HG03575 (cell line): ENCODE results near the gene PLEKHA1.

Experiments
- ATAC-seq: cut with Tn5 transposase; IDR thresholded peaks from one replicate; pipeline ENCODE4 v1.9.1; 2021; ENCODE audit not compliant: unreplicated experiment, insufficient number of reproducible peaks, low FRiP score; ENCODE audit errors: extremely low read depth

The PLEKHA1 gene

DNA sequence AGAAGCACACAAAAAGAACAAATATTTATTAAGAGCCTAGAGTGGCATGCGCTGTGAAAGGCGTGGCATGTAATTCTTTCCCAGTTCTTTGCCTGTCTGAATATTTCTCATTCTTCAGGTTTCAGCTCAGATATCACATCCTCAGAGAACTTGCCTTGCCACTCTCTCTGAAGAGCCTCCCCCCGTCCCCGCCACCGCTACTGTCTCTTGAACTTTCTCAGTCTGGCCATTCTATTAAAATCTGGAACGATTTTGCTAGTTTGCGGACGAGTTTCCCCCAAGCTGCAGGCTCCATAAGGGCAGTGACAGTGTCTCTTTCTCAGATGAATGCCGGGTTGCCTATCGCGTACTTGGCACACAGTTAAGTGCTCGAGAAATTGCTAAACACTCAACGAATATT, 787 bp upstream of the PLEKHA1 start:
- no peak for ATAC-seq

DNA sequence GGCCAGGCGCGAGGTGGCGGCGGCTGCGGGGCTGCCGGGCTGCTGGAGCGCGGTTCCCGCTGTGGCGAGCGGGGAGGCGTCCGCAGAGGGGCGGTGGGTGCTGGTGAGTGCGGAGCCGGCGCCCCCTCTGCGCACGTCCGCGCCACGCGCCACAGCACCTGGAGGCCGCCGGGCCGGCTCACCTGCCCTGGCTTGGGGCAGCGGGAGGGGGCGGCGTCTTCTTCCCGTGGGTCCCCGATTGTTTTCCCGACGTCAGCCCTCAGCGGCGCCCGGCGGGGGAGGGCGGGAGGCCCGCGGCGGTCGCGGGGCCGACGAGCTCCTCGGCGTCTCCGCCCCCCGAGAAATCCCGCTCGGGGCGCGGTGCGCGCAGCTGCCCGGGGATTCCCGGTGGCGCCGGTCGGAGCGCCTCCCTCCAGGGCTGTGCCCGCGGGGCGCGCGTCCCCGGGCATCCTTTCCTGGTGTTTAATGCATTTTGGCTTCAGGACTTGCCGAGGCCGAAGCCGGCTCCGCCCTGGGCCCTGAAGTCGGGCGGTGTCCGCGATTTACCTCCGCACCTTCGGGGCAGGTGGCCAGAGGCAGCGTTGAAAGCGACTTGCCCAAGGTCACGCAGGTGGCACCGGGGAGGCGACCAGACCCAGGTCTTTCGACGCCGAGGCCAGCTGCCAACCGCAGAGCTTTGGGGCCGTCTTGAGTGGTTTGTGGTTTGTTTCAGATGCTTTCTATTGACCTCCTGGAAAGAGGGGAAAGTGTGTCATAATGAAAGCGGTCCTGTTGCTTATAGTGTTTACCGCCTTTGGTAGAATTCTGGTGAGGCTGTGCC, 561 bp downstream of the PLEKHA1 start:
- ATAC-seq = no peak

DNA sequence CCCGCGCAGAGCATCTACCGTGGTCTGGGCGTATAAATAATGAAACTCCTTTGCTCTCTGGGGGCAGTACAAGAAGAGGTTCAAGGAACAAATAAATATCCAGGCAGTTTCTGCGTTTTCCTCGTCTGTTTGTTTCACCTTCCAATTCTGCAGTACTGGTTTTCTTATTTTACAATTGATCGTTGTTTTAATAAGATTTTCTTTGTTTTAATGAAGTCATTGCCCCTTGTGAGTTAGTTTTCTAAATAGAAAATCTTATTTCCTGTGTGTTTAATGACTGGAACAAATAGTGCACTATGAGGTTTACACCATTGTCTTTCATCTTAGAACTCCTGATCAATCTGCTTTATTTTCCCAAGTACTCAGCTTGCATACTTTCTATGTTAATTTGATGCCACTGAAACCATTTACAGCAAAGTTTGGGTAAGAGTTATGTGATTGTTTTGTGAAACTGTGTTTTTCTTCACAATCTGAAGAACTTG, 1.2 kb downstream of the PLEKHA1 start:
- no peak for ATAC-seq

- no peak for ATAC-seq
These were observed 2.0 kb downstream of the PLEKHA1 start for GRCh38 chr10:122376364-122376961.

GRCh38 chr10:122379041-122379440, 4.5 kb downstream of the PLEKHA1 start:
- no peak for ATAC-seq

DNA sequence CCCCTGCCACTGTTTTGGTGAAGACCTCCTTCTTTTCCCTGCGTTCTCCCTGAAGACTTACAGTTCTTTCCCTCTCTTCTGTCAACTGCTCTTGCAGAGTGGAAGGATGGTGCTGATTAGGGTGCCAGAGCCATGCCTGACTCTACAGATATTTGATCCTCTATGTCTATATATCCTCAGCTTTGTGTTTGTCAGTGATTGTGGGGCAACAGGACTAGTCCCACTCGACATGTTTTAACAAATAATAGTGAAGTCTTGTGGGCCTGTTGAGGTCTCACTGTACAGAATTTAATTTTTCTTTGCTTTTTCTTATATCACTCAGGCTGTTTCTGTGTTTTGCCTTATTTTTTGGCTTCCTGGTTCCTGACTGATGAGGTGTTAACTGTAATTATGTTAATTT, 5.0 kb downstream of the PLEKHA1 start:
- ATAC-seq = no peak

DNA sequence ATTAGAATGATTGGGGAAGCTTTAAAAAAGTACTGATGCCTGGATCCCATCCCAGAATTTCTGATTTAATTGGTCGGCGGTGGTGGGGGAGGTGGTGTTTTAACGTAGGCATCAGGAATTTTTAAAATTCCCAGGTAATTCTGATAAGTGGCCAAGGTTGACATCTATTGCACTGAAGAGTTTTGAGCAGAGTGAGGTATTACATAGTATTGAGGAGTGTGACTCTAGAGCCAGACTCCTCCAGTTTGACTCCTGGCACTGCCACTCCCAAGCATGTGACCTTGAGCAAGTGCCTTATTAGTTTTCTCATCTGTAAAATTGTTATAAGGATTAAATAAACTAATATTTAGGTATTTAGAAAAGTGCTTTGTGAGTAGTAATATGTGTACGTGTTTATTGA, 6.2 kb downstream of the PLEKHA1 start:
- ATAC-seq = no peak

- ATAC-seq = no peak
These were observed 7.2 kb downstream of the PLEKHA1 start for GRCh38 chr10:122381680-122382079.

- ATAC-seq = no peak
These were observed 12.0 kb downstream of the PLEKHA1 start for GRCh38 chr10:122386514-122386913.

- ATAC-seq = no peak
These were observed 13.1 kb downstream of the PLEKHA1 start for GRCh38 chr10:122387572-122387971.

DNA sequence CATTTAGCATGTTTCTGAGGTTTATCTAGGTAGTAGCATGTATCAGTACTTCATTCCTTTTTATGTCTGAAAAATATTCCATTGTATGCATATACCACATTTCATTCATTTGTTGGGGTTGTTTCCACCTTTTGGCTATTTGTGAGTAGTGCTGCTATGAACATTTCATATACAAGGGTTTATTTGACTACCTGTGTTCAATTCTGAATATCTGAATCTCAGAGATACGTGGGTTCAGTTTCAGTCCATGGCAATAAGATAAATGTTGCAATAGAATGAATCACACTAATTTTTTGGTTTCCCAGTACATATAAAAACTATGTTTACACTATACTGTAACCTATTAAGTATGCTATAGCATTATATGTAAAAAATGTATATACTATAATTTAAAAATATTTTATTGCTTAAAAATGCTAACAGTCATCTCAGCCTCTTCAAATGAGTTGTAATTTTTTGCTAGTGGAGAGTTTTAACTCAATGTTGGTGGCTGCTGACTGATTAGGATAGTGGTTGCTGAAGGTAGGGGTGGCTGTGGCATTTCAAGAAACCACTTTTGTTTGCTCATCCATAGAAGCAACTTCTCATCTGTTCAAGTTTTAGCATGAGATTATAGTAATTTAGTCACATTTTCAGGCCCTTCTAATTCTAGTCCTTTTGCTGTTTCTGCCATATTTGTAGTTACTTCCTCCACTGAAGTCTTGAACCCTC, 13.9 kb downstream of the PLEKHA1 start:
- ATAC-seq = no peak

DNA sequence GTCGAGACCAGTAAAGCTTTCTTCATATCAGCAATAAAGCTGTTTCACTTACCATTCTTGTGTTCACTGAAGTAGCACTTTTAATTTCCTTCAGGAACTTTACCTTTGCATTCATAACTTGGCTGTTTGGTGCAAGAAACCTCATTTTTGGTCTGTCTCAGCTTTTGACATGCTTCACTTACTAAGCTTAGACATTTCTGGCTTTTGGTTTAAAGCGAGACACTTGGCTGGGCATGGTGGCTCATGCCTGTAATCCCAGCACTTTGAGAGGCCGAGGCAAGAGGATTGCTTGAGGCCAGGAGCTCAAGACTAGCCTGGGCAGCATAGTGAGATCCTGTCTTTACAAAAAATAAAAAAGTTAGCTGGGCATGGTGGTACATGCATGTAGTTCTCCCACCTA, 15.8 kb downstream of the PLEKHA1 start:
- no peak for ATAC-seq

DNA sequence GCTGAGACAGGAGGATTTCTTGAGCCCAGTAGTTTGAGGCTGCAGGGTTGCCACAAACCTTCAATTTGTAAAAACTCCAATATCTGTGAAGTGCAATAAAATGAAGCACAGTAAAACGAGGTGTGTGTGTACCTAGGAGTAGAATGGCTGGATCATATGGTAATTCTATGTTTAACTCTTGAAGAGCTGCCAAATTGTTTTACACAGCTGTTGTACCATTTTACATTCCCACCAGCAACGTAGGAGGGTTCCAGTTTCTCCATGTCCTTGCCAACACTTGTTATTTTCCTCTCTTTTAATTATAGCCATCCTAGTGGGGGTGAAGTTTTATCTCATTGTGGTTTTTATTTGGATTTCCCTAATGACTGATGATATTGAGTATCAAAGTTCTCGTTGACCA, 16.2 kb downstream of the PLEKHA1 start:
- ATAC-seq = no peak

DNA sequence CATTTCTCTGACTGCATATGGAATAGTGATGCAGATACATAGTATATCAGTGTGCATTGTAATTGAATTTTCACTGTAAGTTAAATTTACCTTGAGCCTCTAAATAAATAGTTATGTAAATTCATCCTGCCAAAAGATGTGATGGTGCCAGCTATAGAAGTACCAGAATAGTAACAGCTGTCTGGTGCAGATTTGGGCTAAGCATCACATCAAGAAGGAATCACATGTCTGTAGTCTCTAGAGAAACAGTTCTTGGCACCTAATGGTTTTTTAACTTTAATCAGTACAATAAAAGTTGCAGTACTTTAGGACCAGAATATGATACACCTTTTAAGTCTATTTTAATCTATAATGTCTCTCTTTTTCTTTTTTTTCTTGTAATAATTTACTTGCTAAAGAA, 17.4 kb downstream of the PLEKHA1 start:
- no peak for ATAC-seq

- ATAC-seq = no peak
These were observed 18.3 kb downstream of the PLEKHA1 start for GRCh38 chr10:122392835-122393234.

GRCh38 chr10:122393288-122393687, 18.8 kb downstream of the PLEKHA1 start:
- ATAC-seq = no peak

DNA sequence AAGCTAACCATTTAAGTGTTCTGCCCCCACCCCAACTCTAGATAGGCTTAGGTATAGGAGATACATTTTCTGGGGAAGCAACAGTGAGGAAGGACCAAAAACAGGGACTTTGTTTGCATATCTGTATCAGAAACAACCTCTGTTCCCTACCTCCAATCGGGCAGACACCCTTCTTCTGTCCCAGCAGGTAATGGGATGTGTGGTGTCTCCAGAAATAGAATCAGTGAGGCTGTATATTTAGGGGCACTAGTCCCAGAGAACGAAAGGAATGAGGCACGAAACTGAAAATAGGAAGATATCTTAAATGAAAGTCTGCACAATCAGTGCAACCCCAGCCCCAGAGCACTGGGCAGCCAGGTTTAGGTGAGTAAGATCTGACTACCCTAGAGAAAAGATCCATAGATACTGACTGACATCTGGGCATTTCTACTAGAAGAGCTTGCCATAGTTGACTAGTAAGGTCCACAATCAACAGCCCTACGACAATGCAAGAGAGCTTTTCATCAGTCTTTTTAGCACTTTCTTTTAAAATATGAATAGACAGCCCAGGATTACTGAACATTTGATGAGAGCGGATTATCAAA, 28.1 kb downstream of the PLEKHA1 start:
- ATAC-seq = no peak

DNA sequence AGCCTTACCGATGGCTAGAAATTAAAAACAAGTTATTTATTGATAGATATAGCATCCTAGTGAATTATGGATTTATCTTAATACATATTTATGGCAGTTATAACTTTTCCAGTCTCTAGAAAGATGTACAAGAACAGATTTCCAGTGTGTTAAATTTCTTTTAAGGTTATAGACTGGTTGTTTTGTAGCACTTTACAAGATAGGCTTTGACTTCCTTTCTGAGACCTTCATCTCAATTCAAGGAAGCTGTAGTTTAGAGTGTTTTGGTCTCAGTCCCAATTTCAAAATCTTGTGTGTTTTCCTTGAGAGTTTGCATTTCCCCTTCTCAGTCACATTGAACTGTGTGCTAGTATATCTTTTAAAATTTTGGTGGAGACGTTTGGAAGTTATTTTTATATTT, 30.1 kb downstream of the PLEKHA1 start:
- ATAC-seq = no peak

- no peak for ATAC-seq
These were observed 33.0 kb downstream of the PLEKHA1 start for GRCh38 chr10:122407375-122408125.
